ENCODE results near the gene PEX5L.
"Not testable (repeated sequence)": the region's sequence is repeated elsewhere in the genome, so short reads cannot be mapped to it uniquely, and the experiment has no call there.

The PEX5L gene

GRCh38 chr3:180017846-180018245 lies 18.9 kb downstream of the PEX5L start:
- Histone ChIP-seq H3K27ac (ENCODE audit: low read depth in 2 of 2, low read length in 2 of 2) (no peak overlapping the region), H3K27me3 (ENCODE audit: control insufficient read depth in 2 of 2, insufficient read depth in 2 of 2, low read length in 2 of 2) (no peaks in the 10 kb centered on the region), H3K9ac (ENCODE audit: low read depth in 1 of 2, low read length in 2 of 2) (no peak overlapping the region), H3K4me3 (ENCODE audit: low read length in 2 of 2) (no peak overlapping the region), H3K4me1 (ENCODE audit: control insufficient read depth in 2 of 2, insufficient read depth in 2 of 2, low read length in 2 of 2) (no peaks in the 10 kb centered on the region), H3K9me3 (ENCODE audit: control insufficient read depth in 2 of 2, low read length in 2 of 2) (no peaks in the 10 kb centered on the region), H3K36me3 (ENCODE audit: control insufficient read depth in 2 of 2, insufficient read depth in 2 of 2, low read length in 2 of 2) (no peaks in the 10 kb centered on the region)

GRCh38 chr3:180011927-180012326 lies 24.8 kb downstream of the PEX5L start:
- Histone ChIP-seq H3K9ac (ENCODE audit: low read depth in 1 of 2, low read length in 2 of 2) (no peak overlapping the region), H3K4me1 (ENCODE audit: control insufficient read depth in 2 of 2, insufficient read depth in 2 of 2, low read length in 2 of 2) (no peaks in the 10 kb centered on the region), H3K4me3 (ENCODE audit: low read length in 2 of 2) (no peak overlapping the region), H3K36me3 (ENCODE audit: control insufficient read depth in 2 of 2, insufficient read depth in 2 of 2, low read length in 2 of 2) (no peaks in the 10 kb centered on the region), H3K9me3 (ENCODE audit: control insufficient read depth in 2 of 2, low read length in 2 of 2) (peaks cover 0 to 2% of the 10 kb centered on the region in 2 donors), H3K27me3 (ENCODE audit: control insufficient read depth in 2 of 2, insufficient read depth in 2 of 2, low read length in 2 of 2) (no peaks in the 10 kb centered on the region), H3K27ac (ENCODE audit: low read depth in 2 of 2, low read length in 2 of 2) (no peak overlapping the region)

GRCh38 chr3:180008318-180008717 lies 28.4 kb downstream of the PEX5L start:
- not testable (repeated sequence) for H3K9me3 ChIP-seq (ENCODE audit: control insufficient read depth in 2 of 2, low read length in 2 of 2); H3K4me3 ChIP-seq (ENCODE audit: low read length in 2 of 2); H3K9ac ChIP-seq (ENCODE audit: low read depth in 1 of 2, low read length in 2 of 2)

GRCh38 chr3:180004542-180004941 lies 32.2 kb downstream of the PEX5L start:
- no peaks in the 10 kb centered on the region for H3K27me3 ChIP-seq (ENCODE audit: control insufficient read depth in 2 of 2, insufficient read depth in 2 of 2, low read length in 2 of 2)
- H3K9ac ChIP-seq (ENCODE audit: low read depth in 1 of 2, low read length in 2 of 2) = no peak overlapping the region
- peaks cover 0 to 2% of the 10 kb centered on the region in 2 donors for H3K9me3 ChIP-seq (ENCODE audit: control insufficient read depth in 2 of 2, low read length in 2 of 2)
- H3K4me1 ChIP-seq (ENCODE audit: control insufficient read depth in 2 of 2, insufficient read depth in 2 of 2, low read length in 2 of 2) = no peaks in the 10 kb centered on the region
- no peak overlapping the region for H3K4me3 ChIP-seq (ENCODE audit: low read length in 2 of 2)
- no peaks in the 10 kb centered on the region for H3K36me3 ChIP-seq (ENCODE audit: control insufficient read depth in 2 of 2, insufficient read depth in 2 of 2, low read length in 2 of 2)
- no peak overlapping the region for H3K27ac ChIP-seq (ENCODE audit: low read depth in 2 of 2, low read length in 2 of 2)

More at GRCh38 chr3:180008318-180008717, 28.4 kb downstream of the PEX5L start:
- not testable (repeated sequence) for H3K27me3 ChIP-seq (ENCODE audit: control insufficient read depth in 2 of 2, insufficient read depth in 2 of 2, low read length in 2 of 2); H3K27ac ChIP-seq (ENCODE audit: low read depth in 2 of 2, low read length in 2 of 2); H3K4me1 ChIP-seq (ENCODE audit: control insufficient read depth in 2 of 2, insufficient read depth in 2 of 2, low read length in 2 of 2); H3K36me3 ChIP-seq (ENCODE audit: control insufficient read depth in 2 of 2, insufficient read depth in 2 of 2, low read length in 2 of 2)

GRCh38 chr3:180002006-180002405 lies 34.7 kb downstream of the PEX5L start:
- Histone ChIP-seq H3K9ac (ENCODE audit: low read depth in 1 of 2, low read length in 2 of 2) (no peak overlapping the region), H3K27ac (ENCODE audit: low read depth in 2 of 2, low read length in 2 of 2) (no peak overlapping the region), H3K4me1 (ENCODE audit: control insufficient read depth in 2 of 2, insufficient read depth in 2 of 2, low read length in 2 of 2) (no peaks in the 10 kb centered on the region)

GRCh38 chr3:180000500-180000899 lies 36.2 kb downstream of the PEX5L start:
- Histone ChIP-seq H3K9ac (ENCODE audit: low read depth in 1 of 2, low read length in 2 of 2) (no peak overlapping the region), H3K27ac (ENCODE audit: low read depth in 2 of 2, low read length in 2 of 2) (no peak overlapping the region), H3K9me3 (ENCODE audit: control insufficient read depth in 2 of 2, low read length in 2 of 2) (no peaks in the 10 kb centered on the region), H3K4me1 (ENCODE audit: control insufficient read depth in 2 of 2, insufficient read depth in 2 of 2, low read length in 2 of 2) (no peaks in the 10 kb centered on the region), H3K36me3 (ENCODE audit: control insufficient read depth in 2 of 2, insufficient read depth in 2 of 2, low read length in 2 of 2) (no peaks in the 10 kb centered on the region), H3K27me3 (ENCODE audit: control insufficient read depth in 2 of 2, insufficient read depth in 2 of 2, low read length in 2 of 2) (no peaks in the 10 kb centered on the region), H3K4me3 (ENCODE audit: low read length in 2 of 2) (no peak overlapping the region)

More at GRCh38 chr3:180002006-180002405, 34.7 kb downstream of the PEX5L start:
- Histone ChIP-seq H3K27me3 (ENCODE audit: control insufficient read depth in 2 of 2, insufficient read depth in 2 of 2, low read length in 2 of 2) (no peaks in the 10 kb centered on the region), H3K36me3 (ENCODE audit: control insufficient read depth in 2 of 2, insufficient read depth in 2 of 2, low read length in 2 of 2) (no peaks in the 10 kb centered on the region), H3K4me3 (ENCODE audit: low read length in 2 of 2) (no peak overlapping the region), H3K9me3 (ENCODE audit: control insufficient read depth in 2 of 2, low read length in 2 of 2) (no peaks in the 10 kb centered on the region)

- no peaks in the 10 kb centered on the region for H3K36me3 ChIP-seq (ENCODE audit: control insufficient read depth in 2 of 2, insufficient read depth in 2 of 2, low read length in 2 of 2)
- no peak overlapping the region for H3K4me3 ChIP-seq (ENCODE audit: low read length in 2 of 2)
- H3K4me1 ChIP-seq (ENCODE audit: control insufficient read depth in 2 of 2, insufficient read depth in 2 of 2, low read length in 2 of 2) = no peaks in the 10 kb centered on the region
- no peak overlapping the region for H3K27ac ChIP-seq (ENCODE audit: low read depth in 2 of 2, low read length in 2 of 2)
- no peaks in the 10 kb centered on the region for H3K9me3 ChIP-seq (ENCODE audit: control insufficient read depth in 2 of 2, low read length in 2 of 2)
- no peaks in the 10 kb centered on the region for H3K27me3 ChIP-seq (ENCODE audit: control insufficient read depth in 2 of 2, insufficient read depth in 2 of 2, low read length in 2 of 2)
- no peak overlapping the region for H3K9ac ChIP-seq (ENCODE audit: low read depth in 1 of 2, low read length in 2 of 2)
Observed at GRCh38 chr3:179995406-179995805, 41.3 kb downstream of the PEX5L start.

- Histone ChIP-seq H3K4me1 (ENCODE audit: control insufficient read depth in 2 of 2, insufficient read depth in 2 of 2, low read length in 2 of 2) (no peaks in the 10 kb centered on the region), H3K9ac (ENCODE audit: low read depth in 1 of 2, low read length in 2 of 2) (no peak overlapping the region), H3K27ac (ENCODE audit: low read depth in 2 of 2, low read length in 2 of 2) (no peak overlapping the region), H3K9me3 (ENCODE audit: control insufficient read depth in 2 of 2, low read length in 2 of 2) (no peaks in the 10 kb centered on the region), H3K36me3 (ENCODE audit: control insufficient read depth in 2 of 2, insufficient read depth in 2 of 2, low read length in 2 of 2) (no peaks in the 10 kb centered on the region), H3K4me3 (ENCODE audit: low read length in 2 of 2) (no peak overlapping the region), H3K27me3 (ENCODE audit: control insufficient read depth in 2 of 2, insufficient read depth in 2 of 2, low read length in 2 of 2) (no peaks in the 10 kb centered on the region)
Observed at GRCh38 chr3:179991883-179992282, 44.9 kb downstream of the PEX5L start.

GRCh38 chr3:179991104-179991503 lies 45.6 kb downstream of the PEX5L start:
- no peak overlapping the region for H3K9ac ChIP-seq (ENCODE audit: low read depth in 1 of 2, low read length in 2 of 2)
- H3K4me1 ChIP-seq (ENCODE audit: control insufficient read depth in 2 of 2, insufficient read depth in 2 of 2, low read length in 2 of 2) = no peaks in the 10 kb centered on the region
- H3K9me3 ChIP-seq (ENCODE audit: control insufficient read depth in 2 of 2, low read length in 2 of 2) = no peaks in the 10 kb centered on the region
- H3K36me3 ChIP-seq (ENCODE audit: control insufficient read depth in 2 of 2, insufficient read depth in 2 of 2, low read length in 2 of 2) = no peaks in the 10 kb centered on the region
- no peak overlapping the region for H3K27ac ChIP-seq (ENCODE audit: low read depth in 2 of 2, low read length in 2 of 2)
- no peak overlapping the region for H3K4me3 ChIP-seq (ENCODE audit: low read length in 2 of 2)
- no peaks in the 10 kb centered on the region for H3K27me3 ChIP-seq (ENCODE audit: control insufficient read depth in 2 of 2, insufficient read depth in 2 of 2, low read length in 2 of 2)

- H3K36me3 ChIP-seq (ENCODE audit: control insufficient read depth in 2 of 2, insufficient read depth in 2 of 2, low read length in 2 of 2) = no peaks in the 10 kb centered on the region
- no peak overlapping the region for H3K27ac ChIP-seq (ENCODE audit: low read depth in 2 of 2, low read length in 2 of 2)
- H3K9ac ChIP-seq (ENCODE audit: low read depth in 1 of 2, low read length in 2 of 2) = no peak overlapping the region
- H3K4me1 ChIP-seq (ENCODE audit: control insufficient read depth in 2 of 2, insufficient read depth in 2 of 2, low read length in 2 of 2) = no peaks in the 10 kb centered on the region
- no peaks in the 10 kb centered on the region for H3K27me3 ChIP-seq (ENCODE audit: control insufficient read depth in 2 of 2, insufficient read depth in 2 of 2, low read length in 2 of 2)
- no peaks in the 10 kb centered on the region for H3K9me3 ChIP-seq (ENCODE audit: control insufficient read depth in 2 of 2, low read length in 2 of 2)
- no peak overlapping the region for H3K4me3 ChIP-seq (ENCODE audit: low read length in 2 of 2)
Observed at GRCh38 chr3:179981646-179982045, 55.1 kb downstream of the PEX5L start.

GRCh38 chr3:179977356-179977755 lies 59.4 kb downstream of the PEX5L start:
- Histone ChIP-seq H3K36me3 (ENCODE audit: control insufficient read depth in 2 of 2, insufficient read depth in 2 of 2, low read length in 2 of 2) (no peaks in the 10 kb centered on the region), H3K9ac (ENCODE audit: low read depth in 1 of 2, low read length in 2 of 2) (no peak overlapping the region), H3K9me3 (ENCODE audit: control insufficient read depth in 2 of 2, low read length in 2 of 2) (no peaks in the 10 kb centered on the region), H3K4me1 (ENCODE audit: control insufficient read depth in 2 of 2, insufficient read depth in 2 of 2, low read length in 2 of 2) (no peaks in the 10 kb centered on the region), H3K27me3 (ENCODE audit: control insufficient read depth in 2 of 2, insufficient read depth in 2 of 2, low read length in 2 of 2) (no peaks in the 10 kb centered on the region), H3K27ac (ENCODE audit: low read depth in 2 of 2, low read length in 2 of 2) (no peak overlapping the region), H3K4me3 (ENCODE audit: low read length in 2 of 2) (no peak overlapping the region)
